NCI-H146 treated with DMSO at 0.1 percent for 48 hours (cell line): ENCODE measurements around the gene KCNIP1.

Experiments used
- DNase-seq: peaks from one replicate; lab custom pipeline; 2025; ENCODE audit not compliant: unreplicated experiment; lab: John Stamatoyannopoulos, UW

The KCNIP1 gene

GRCh38 chr5:170482511-170482910 is 21.3 kb upstream of the KCNIP1 start:
- DNase-seq: no peak

DNA sequence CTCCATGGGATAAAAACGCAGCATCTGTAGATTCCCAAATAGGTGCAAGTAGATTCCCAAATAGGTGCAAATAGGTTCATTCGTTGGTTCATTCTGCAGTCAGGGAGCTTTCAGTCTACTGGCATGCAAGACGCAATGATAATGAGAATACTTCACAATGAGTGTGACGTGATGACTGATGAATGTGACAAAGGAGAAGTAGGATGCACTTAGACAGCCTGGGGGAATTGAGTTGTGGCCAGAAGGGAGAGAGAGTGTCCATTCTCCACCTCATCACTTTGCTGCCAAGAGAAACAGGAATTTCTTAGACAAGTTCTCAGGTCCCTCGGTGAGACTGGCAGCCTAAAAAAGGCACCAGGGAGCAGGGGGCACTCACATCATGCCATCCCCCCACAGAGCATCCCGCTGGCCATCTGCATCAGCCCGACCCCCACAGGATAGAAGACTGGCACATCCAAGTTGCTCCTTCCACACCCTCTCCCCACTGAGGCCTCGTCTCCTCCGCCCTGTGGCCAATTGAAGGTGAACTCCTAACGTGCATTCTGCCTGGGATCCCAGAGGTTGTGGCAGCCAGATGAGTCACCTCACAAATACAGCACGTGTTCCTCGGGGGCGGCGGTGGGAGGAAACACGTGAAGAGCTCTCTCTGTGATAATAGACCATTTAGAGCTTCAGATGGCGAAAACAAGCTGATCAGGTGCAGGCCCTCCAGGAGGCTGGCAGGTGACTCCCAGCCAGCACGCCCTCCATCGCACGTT is 19.9 kb upstream of the KCNIP1 start:
- DNase-seq: no peak

DNA sequence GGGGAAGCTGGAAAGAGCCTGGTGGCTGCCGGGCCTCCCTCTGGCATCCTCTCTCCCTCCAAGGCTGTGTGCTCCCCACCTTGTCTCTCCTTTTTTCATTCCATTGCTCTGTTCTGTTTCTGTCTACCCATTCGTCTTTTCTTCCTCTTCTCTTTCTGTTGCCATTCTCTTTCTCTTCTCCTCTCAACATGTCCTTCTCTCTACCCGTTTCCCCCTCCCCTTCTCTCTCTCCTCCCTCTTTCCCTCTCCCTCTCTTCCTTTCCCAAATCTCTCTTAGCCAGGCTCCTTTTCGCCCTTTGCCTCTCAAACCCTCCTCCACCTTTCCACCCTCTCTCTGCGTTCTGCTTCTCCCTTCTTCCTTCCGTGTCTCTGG is 19.4 kb upstream of the KCNIP1 start:
- DNase-seq: no peak

DNA sequence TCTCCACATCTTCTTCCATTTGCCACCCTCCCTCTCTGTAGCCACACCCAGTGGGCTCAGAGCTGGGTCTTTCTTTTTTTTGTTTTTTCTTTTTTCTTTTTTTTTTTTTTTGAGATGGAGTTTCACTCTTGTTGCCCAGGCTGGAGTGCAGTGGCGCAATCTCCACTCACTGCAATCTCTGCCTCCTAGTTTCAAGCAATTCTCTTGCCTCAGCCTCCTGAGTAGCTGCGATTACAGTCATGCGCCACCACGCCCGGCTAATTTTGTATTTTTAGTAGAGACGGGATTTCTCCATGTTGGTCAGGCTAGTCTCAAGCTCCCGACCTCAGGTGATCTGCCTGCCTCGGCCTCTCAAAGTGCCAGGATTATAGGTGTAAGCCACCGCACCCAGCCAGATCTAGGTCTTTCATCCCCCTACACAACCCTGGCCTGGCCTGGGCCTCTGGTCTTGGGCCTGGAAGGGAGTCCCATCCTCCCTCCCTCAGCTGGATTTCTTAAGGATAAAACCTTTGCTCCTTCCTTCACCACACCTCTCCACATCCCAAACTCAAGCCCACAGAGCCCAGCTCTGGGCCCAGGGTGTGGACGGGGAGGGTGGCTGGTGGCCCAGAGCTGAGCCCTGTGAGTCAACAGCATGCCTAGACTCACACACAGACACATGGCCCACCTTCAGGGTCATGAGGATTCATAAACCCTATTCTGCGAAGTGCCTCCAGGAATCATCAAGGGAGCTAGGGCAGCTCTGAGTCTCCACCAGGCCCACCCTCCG is 18.8 kb upstream of the KCNIP1 start:
- DNase-seq: no peak

DNA sequence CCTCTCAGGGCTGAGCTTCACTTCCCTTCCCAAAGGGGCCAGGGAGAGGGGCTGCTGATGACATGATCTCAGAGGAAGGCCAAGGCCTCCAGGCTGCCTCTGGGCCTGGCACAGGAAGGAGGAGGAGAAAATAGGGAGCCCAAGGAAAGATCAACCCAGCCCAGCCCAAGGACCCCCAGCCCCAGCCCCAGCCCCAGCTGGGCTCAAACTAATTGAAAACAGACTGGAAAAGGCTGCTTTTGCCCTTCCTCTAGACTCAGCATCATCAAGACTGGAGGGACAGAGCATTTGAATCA is 18.3 kb upstream of the KCNIP1 start:
- DNase-seq: no peak

DNA sequence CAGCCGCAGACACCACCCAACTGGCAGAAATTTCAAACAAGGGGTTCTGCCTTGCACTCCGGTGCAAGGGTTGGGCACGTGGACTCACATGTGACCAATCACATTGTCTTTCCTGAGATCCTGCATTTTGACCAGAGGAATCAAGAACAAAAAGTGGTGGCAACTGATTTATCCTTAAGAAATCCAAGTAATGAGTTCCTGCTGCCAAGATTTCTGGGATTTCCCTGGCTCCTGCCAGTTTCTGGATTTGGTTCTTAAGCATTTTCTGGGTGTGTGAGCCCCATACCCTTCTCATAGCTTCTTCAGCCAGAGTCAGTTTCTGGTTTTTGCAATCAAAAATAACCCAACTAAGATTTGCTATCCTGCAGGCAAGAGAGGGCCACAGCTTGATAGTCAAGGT is 17.4 kb upstream of the KCNIP1 start:
- DNase-seq: no peak

GRCh38 chr5:170488570-170488969 is 15.2 kb upstream of the KCNIP1 start:
- DNase-seq: no peak

GRCh38 chr5:170489199-170489598 is 14.6 kb upstream of the KCNIP1 start:
- DNase-seq: no peak

GRCh38 chr5:170490381-170490780 is 13.4 kb upstream of the KCNIP1 start:
- DNase-seq: no peak

DNA sequence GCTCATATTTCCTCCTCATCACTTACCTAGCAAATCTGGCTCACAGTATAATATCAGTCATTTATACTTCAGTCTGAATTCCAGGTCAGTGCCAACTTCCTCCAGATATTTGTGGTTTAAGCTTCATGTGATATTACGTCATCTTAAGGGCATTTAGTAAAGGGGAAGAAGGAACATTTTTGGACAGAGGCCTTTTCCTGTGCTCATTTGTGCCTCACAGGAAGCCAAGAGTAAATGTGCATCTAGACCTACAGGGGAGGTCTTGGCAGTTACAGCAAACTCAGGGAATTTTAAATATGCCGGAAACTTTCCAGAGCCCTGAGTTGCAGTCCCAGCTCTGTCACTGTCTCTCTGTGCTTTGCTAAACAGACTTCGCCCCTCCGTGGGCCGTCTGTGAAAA is 12.3 kb upstream of the KCNIP1 start:
- DNase-seq: no peak

DNA sequence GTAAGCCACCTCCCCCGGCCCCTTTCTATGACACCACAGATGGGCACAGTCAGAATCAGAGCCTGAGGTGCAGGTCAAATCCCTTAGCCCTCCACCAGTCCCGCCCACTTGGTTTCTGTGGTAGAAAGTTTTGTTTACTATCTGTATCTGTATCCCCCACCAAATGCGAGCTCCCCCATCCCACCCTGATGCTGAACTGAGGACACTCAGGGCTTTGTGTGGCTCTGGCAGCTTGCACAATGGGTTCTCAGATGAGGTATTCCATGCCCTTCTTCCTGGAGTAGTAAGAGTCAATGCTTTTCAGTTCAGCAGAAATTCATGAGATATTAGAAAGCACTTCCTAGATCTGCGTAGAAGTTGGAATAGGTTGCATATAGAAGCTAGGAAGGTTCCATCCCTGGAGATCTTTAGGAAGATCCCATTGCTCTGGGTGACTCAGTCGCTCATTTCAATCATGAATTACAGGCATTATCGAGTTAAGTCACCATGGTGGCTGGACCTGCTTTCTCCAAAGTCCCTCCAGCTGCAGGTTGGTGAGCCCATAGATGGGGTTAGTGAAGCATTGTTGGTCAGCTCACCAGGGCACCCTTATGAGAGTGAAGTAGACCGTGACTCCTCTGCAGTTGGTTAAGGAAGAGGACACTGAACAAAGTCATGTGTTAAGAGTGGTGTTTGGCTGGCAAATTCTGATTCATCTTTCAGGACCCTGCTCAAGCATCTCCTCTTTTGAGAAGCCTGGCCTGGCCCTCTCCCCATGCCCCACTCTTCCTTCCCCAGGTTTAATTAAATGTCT is 10.6 kb upstream of the KCNIP1 start:
- no peak for DNase-seq

- no peak for DNase-seq
Measured at GRCh38 chr5:170494041-170494440, 9.8 kb upstream of the KCNIP1 start.

- no peak for DNase-seq
Measured at GRCh38 chr5:170495825-170496661, 7.8 kb upstream of the KCNIP1 start.

DNA sequence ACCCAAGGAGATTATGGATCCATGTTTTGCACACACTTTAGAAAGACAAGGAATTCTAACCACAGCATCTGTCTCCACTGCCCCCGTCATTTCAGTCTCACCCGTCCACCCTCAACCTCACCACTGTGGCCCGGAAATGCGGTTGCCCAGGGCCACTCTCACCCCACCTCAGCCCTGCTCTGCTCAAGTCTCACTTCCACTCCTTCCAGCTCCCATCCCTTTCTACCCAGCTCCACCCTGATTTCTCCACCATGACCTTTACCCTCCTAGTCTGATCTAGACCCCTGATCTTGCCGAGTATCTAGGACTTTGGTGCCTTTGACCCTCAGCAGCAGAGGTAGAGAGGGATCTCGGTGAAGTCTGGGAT is 7.2 kb upstream of the KCNIP1 start:
- DNase-seq: no peak

DNA sequence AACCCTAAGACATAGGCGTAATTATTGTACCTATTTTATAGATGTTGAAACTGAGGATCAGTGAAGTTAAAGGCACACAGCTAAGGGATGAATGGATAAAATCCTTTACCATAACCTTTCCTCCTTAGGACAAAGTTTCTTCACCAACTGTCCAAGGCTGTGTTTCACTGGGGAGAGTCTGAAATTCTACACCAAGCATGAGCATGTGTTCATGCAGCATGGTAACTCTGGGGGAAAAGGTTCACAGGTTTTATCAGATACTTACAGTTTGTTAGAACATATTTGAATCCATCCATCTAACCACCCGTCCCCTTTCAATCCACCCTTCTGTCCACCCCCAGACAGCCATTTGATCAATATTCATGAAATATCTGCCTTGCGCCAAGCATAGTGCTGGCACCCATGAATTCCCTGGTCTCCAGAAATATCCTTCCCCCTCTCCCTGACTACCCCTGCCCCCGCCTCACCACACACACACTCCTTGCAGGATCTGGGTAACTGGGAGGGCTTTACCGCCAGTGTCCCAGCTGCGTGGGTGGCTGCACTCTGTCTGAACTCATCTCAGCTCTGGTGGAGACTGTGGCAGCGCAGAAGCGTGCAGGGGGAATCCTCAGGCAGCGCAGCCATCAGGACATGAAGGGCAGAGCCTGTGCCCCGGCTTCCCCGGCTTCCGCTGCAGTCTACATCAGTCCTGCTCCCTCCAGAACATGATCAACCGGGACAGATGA is 6.3 kb upstream of the KCNIP1 start:
- no peak for DNase-seq

DNA sequence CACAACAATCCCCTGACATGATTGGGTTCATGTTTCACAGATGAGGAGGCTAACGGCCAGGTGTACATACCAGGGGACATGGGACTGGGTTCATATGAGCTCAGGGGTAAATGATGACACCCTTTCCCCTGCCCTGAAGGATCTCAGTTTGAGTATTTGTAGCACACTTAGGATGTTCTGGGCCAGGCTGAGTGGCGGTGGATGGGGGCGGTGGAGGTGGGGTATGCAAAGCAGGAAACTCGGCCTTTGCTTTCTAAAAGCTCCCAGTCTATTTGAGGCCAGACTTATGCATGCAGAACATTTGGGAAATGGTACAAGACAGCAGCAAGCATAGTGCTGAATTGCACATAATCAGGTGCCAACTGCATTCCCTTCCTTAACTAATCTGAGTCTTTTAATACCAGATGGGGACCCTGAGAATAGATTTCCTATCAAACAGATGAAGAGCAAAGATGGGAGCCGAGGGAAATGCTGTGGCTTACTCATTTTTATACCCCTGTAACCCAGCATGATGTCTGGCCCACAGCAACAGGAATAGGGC is 4.9 kb upstream of the KCNIP1 start:
- no peak for DNase-seq

GRCh38 chr5:170499621-170500020 is 4.2 kb upstream of the KCNIP1 start:
- no peak for DNase-seq

DNA sequence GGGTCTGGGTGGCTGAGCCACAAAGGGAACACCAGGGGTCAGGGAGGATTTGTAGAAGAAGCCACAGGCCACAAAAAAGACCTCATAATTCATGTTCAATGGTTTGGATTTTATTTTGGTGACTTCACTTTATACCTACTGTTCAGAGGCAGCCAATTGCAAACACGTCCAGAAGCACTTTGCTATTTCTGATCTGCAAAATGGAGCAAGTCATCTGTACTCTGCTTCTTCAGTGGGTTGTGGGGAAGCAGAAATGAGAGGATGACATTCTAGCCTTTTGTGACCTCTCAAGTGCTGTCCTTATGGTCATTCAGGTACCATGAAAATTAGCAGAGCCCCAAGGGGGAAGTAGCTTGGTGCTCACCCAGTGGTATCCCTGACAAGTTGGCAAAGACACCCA is 2.5 kb upstream of the KCNIP1 start:
- no peak for DNase-seq

GRCh38 chr5:170501931-170502330 is 1.9 kb upstream of the KCNIP1 start:
- DNase-seq: no peak

- no peak for DNase-seq
Measured at GRCh38 chr5:170504616-170505266, 921 bp downstream of the KCNIP1 start.
